ENCODE data around the gene EEIG1. TPM values are rescaled to one million over a fixed set of nuclear protein-coding genes. Genes with fewer than 3 reads are reported as not detected.
A peak's percentile ranks its signal among the peaks of the same experiment; 100 is the strongest.

The EEIG1 gene
- total RNA-seq, 1 donor from 2014 or later: 15.8 TPM

- TF ChIP-seq, protein P1, sequence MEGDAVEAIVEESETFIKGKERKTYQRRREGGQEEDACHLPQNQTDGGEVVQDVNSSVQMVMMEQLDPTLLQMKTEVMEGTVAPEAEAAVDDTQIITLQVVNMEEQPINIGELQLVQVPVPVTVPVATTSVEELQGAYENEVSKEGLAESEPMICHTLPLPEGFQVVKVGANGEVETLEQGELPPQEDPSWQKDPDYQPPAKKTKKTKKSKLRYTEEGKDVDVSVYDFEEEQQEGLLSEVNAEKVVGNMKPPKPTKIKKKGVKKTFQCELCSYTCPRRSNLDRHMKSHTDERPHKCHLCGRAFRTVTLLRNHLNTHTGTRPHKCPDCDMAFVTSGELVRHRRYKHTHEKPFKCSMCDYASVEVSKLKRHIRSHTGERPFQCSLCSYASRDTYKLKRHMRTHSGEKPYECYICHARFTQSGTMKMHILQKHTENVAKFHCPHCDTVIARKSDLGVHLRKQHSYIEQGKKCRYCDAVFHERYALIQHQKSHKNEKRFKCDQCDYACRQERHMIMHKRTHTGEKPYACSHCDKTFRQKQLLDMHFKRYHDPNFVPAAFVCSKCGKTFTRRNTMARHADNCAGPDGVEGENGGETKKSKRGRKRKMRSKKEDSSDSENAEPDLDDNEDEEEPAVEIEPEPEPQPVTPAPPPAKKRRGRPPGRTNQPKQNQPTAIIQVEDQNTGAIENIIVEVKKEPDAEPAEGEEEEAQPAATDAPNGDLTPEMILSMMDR (IDR thresholded peaks at IDR 0.05; ENCODE audit: partially characterized antibody, unreplicated experiment): no peak
- no peak overlapping the region for H3K27ac Mint-ChIP-seq (ENCODE audit: unreplicated experiment)
- peaks cover 12% of the 10 kb centered on the region for H3K4me1 Mint-ChIP-seq (ENCODE audit: low read depth, unreplicated experiment)
- H3K27me3 Mint-ChIP-seq (ENCODE audit: unreplicated experiment): peaks cover 15% of the 10 kb centered on the region
- no peaks in the 10 kb centered on the region for H3K36me3 Mint-ChIP-seq (ENCODE audit: unreplicated experiment)
- H3K9me3 Mint-ChIP-seq (ENCODE audit: unreplicated experiment): peaks cover 9% of the 10 kb centered on the region
- DNase-seq: no peak
- H3K4me3 Mint-ChIP-seq (ENCODE audit: unreplicated experiment): no peak overlapping the region
Observed at GRCh38 chr9:127983847-127984289, 3.1 kb upstream of the EEIG1 start.

DNA sequence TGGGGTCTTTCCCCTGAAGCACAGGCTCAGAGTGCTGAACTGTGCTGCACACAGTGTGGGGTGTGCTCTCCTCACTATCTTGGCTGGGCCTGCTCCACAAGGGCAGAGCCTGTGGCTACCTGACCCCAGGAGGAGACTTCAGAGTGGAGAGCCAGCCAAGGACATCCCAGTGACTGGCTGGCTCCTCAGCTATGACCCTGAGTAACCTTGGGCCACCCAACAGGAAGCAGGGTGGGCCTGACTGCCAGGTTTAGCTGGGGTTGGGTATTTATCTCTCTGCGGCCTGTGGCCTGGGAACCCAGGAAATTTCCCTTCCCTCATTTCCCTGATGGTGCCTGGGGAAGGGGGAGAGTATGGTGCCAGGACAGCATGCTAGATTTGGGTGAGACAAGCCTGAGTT lies 2.1 kb upstream of the EEIG1 start:
- Mint-ChIP-seq H3K4me1 (ENCODE audit: low read depth, unreplicated experiment) (peaks cover 12% of the 10 kb centered on the region), H3K36me3 (ENCODE audit: unreplicated experiment) (no peaks in the 10 kb centered on the region), H3K9me3 (ENCODE audit: unreplicated experiment) (peaks cover 10% of the 10 kb centered on the region), H3K4me3 (ENCODE audit: unreplicated experiment) (peak overlapping the region; percentile 14), H3K27me3 (ENCODE audit: unreplicated experiment) (peaks cover 15% of the 10 kb centered on the region), H3K27ac (ENCODE audit: unreplicated experiment) (no peak overlapping the region)
- DNase-seq: no peak
- TF ChIP-seq, protein P1 (IDR thresholded peaks at IDR 0.05; ENCODE audit: partially characterized antibody, unreplicated experiment): no peak

DNA sequence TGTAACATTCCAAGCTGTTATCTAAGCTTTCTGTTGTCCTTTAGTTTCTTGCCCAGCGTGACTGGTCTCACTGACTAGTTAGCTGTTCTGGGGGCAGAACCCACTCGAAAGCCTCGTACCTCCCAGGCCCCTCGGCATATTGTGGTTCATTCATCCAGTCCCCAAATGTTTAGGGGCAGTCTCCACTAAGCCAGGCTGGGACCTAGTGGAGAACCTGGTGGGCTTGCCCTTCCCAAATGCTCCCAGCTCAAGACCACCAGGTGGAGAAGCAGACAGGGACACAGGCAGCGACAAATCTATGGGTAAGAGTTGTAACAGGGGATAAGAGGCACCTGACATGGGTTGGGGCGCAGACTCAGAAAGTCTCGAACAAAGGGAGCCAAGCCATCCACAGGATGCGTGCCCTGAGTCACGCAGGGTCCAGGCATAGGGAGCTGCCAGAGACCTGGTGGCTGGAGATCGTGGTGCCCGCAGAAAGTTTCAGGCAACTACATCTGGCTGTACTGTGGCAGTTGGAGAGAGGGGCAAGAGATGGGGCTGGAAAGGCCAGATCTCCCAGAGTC lies 851 bp upstream of the EEIG1 start:
- Mint-ChIP-seq H3K4me3 (ENCODE audit: unreplicated experiment) (peak overlapping the region; percentile 84), H3K27ac (ENCODE audit: unreplicated experiment) (peak overlapping the region; percentile 95), H3K36me3 (ENCODE audit: unreplicated experiment) (no peaks in the 10 kb centered on the region), H3K27me3 (ENCODE audit: unreplicated experiment) (peaks cover 15% of the 10 kb centered on the region), H3K4me1 (ENCODE audit: low read depth, unreplicated experiment) (peaks cover 12% of the 10 kb centered on the region), H3K9me3 (ENCODE audit: unreplicated experiment) (peaks cover 10% of the 10 kb centered on the region)
- TF ChIP-seq, protein P1 (IDR thresholded peaks at IDR 0.05; ENCODE audit: partially characterized antibody, unreplicated experiment): no peak
- no peak for DNase-seq

DNA sequence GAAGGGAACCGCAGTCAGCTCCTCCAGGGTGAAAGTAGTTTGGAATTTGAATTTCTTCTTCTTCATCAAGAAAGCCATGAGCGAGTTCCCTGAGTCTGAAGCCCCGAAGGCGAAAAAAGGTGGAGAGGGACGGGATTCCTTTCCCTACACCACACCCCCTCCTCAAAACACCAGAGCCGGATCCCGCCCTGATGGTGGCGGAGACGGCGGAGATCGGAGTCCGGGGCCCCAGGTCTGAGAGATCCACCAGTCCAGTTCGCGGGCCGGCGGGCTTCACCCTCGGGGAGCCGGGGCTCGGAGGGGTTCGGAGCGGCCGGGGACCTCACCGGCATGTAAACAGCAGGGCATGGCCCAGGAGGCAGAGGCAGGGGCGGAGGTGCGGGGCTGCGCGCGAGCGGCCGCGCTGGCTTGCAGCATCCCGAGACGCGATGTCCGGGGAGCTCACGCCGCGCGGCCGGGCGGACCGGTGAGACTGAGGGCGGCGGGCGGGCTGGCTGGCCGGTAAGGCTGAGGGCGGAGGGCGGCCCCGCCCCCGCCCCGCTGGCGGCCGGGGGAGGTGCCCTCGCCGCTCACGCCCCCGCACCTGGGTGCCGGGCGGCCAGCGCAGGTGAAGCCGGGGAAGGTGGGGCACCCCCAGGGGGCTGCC lies 606 bp downstream of the EEIG1 start:
- peak overlapping the region; percentile 64 for H3K27ac Mint-ChIP-seq (ENCODE audit: unreplicated experiment)
- peaks cover 12% of the 10 kb centered on the region for H3K4me1 Mint-ChIP-seq (ENCODE audit: low read depth, unreplicated experiment)
- no peaks in the 10 kb centered on the region for H3K36me3 Mint-ChIP-seq (ENCODE audit: unreplicated experiment)
- TF ChIP-seq, protein P1 (IDR thresholded peaks at IDR 0.05; ENCODE audit: partially characterized antibody, unreplicated experiment): no peak
- peak; percentile 56 for DNase-seq
- H3K27me3 Mint-ChIP-seq (ENCODE audit: unreplicated experiment): peaks cover 15% of the 10 kb centered on the region
- H3K9me3 Mint-ChIP-seq (ENCODE audit: unreplicated experiment): peaks cover 10% of the 10 kb centered on the region
- H3K4me3 Mint-ChIP-seq (ENCODE audit: unreplicated experiment): peak overlapping the region; percentile 94
